GM04503 (cell line): ENCODE measurements around the gene PIAS1.
"Not testable (repeated sequence)": the region's sequence is repeated elsewhere in the genome, so short reads cannot be mapped to it uniquely, and the experiment has no call there.

Source experiments
- DNase-seq: peaks from one replicate; pipeline ENCODE4 v3.0.0-alpha.2; 2012; ENCODE audit warnings: low read depth

The PIAS1 gene

GRCh38 chr15:68124700-68125099, 70.6 kb downstream of the PIAS1 start:
- DNase-seq, result no peak

GRCh38 chr15:68126396-68126795, 72.3 kb downstream of the PIAS1 start:
- no peak for DNase-seq

- DNase-seq, result no peak
These were observed 75.0 kb downstream of the PIAS1 start for GRCh38 chr15:68129072-68129471.

- no peak for DNase-seq
These were observed 76.7 kb downstream of the PIAS1 start for GRCh38 chr15:68130851-68131250.

GRCh38 chr15:68137096-68137495, 83.0 kb downstream of the PIAS1 start:
- no peak for DNase-seq

- no peak for DNase-seq
These were observed 89.0 kb downstream of the PIAS1 start for GRCh38 chr15:68143129-68143528.

GRCh38 chr15:68143785-68144184, 89.7 kb downstream of the PIAS1 start:
- DNase-seq, result no peak

- no peak for DNase-seq
These were observed 91.6 kb downstream of the PIAS1 start for GRCh38 chr15:68145706-68146105.

GRCh38 chr15:68148039-68148438, 93.9 kb downstream of the PIAS1 start:
- no peak for DNase-seq

GRCh38 chr15:68149059-68149458, 94.9 kb downstream of the PIAS1 start:
- DNase-seq, result peak; percentile 31

- DNase-seq, result no peak
These were observed 96.1 kb downstream of the PIAS1 start for GRCh38 chr15:68150187-68150586.

- DNase-seq, result no peak
These were observed 97.2 kb downstream of the PIAS1 start for GRCh38 chr15:68151277-68151676.

- no peak for DNase-seq
These were observed 98.2 kb downstream of the PIAS1 start for GRCh38 chr15:68152342-68152741.

- no peak for DNase-seq
These were observed 100.9 kb downstream of the PIAS1 start for GRCh38 chr15:68154923-68155559.

- DNase-seq, result no peak
These were observed 103.0 kb downstream of the PIAS1 start for GRCh38 chr15:68157074-68157473.

GRCh38 chr15:68158046-68158628, 104.0 kb downstream of the PIAS1 start:
- no peak for DNase-seq

- no peak for DNase-seq
These were observed 109.1 kb downstream of the PIAS1 start for GRCh38 chr15:68163191-68163590.

GRCh38 chr15:68166847-68167246, 112.7 kb downstream of the PIAS1 start:
- DNase-seq, result no peak

- DNase-seq, result not testable (repeated sequence)
These were observed 117.9 kb downstream of the PIAS1 start for GRCh38 chr15:68172037-68172436.

GRCh38 chr15:68173119-68173518, 119.0 kb downstream of the PIAS1 start:
- no peak for DNase-seq

- no peak for DNase-seq
These were observed 121.4 kb downstream of the PIAS1 start for GRCh38 chr15:68175526-68175925.

GRCh38 chr15:68176601-68177000, 122.5 kb downstream of the PIAS1 start:
- DNase-seq, result no peak

- peak; percentile 37 for DNase-seq
These were observed 123.6 kb downstream of the PIAS1 start for GRCh38 chr15:68177742-68178141.
